OCI-LY1 (cell line): Measurements from ENCODE around the gene NAA40.

ENCODE experiments used
- EZH2 ChIP-seq: fragments of 200-600 bp; sonication (generic), shearing (Covaris generic); IDR thresholded peaks from 2 replicates; pipeline ENCODE4 v1.8.0; 2017; ENCODE audit warnings: borderline replicate concordance, mixed run types, mild to moderate bottlenecking, antibody characterized with exemption, low read length, moderate library complexity, mixed read lengths
- TF ChIP-seq, protein P1 (sequence below): fragments of 200-600 bp; sonication (generic), shearing (Covaris generic); IDR thresholded peaks from 2 replicates; pipeline ENCODE4 v1.5.1; 2017; ENCODE audit warnings: mild to moderate bottlenecking, antibody characterized with exemption, low read length, moderate library complexity, mixed read lengths

DNA sequence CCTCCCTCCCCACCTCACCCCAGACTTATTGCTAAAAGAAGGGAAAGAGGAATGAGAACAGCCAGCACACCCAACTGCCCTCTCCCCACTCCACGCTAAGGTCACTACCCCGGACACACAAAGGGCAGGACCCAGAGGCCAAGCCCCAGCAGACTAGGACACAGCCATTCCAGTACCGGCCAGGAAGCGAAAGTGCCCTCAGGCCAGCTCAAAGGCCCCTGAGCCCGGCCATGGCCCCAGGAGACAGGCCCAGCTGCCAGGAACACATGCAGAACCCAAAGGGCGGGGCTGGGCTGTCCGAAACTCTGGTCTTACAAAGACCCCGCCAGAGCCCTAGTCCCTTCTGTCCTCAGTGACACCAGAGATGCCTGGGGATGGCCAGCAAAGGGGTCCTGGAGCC, 27.4 kb upstream of the NAA40 start:
- TF ChIP-seq EZH2, result no peak
- TF ChIP-seq, protein P1, sequence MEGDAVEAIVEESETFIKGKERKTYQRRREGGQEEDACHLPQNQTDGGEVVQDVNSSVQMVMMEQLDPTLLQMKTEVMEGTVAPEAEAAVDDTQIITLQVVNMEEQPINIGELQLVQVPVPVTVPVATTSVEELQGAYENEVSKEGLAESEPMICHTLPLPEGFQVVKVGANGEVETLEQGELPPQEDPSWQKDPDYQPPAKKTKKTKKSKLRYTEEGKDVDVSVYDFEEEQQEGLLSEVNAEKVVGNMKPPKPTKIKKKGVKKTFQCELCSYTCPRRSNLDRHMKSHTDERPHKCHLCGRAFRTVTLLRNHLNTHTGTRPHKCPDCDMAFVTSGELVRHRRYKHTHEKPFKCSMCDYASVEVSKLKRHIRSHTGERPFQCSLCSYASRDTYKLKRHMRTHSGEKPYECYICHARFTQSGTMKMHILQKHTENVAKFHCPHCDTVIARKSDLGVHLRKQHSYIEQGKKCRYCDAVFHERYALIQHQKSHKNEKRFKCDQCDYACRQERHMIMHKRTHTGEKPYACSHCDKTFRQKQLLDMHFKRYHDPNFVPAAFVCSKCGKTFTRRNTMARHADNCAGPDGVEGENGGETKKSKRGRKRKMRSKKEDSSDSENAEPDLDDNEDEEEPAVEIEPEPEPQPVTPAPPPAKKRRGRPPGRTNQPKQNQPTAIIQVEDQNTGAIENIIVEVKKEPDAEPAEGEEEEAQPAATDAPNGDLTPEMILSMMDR, result no peak
